ENCODE measurements around the gene ZFHX2.

DNA sequence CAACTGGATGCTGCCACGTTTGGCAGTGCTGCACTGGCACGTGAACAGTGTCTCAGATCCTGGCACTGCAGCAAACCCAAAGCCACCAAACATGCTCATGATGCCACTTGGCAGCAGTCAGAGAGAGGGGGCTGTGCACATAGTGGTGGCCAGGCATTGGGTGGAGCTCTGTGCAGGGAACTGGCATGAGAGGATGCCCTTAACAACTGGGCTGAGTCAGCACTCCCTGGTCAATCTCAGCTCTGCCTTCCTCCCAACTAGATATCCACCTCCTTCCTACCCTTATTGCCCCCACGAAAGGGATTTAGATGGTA lies 37.0 kb downstream of the ZFHX2 start:
- TF ChIP-seq, protein P1, sequence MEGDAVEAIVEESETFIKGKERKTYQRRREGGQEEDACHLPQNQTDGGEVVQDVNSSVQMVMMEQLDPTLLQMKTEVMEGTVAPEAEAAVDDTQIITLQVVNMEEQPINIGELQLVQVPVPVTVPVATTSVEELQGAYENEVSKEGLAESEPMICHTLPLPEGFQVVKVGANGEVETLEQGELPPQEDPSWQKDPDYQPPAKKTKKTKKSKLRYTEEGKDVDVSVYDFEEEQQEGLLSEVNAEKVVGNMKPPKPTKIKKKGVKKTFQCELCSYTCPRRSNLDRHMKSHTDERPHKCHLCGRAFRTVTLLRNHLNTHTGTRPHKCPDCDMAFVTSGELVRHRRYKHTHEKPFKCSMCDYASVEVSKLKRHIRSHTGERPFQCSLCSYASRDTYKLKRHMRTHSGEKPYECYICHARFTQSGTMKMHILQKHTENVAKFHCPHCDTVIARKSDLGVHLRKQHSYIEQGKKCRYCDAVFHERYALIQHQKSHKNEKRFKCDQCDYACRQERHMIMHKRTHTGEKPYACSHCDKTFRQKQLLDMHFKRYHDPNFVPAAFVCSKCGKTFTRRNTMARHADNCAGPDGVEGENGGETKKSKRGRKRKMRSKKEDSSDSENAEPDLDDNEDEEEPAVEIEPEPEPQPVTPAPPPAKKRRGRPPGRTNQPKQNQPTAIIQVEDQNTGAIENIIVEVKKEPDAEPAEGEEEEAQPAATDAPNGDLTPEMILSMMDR (IDR thresholded peaks at IDR 0.05): no peak
- TF ChIP-seq ZFX (IDR thresholded peaks at IDR 0.05; ENCODE audit: borderline replicate concordance): no peak
